Umbilical cord (tissue), 2 donors: ENCODE data around the gene SCGN. TPM values are rescaled to one million over a fixed set of nuclear protein-coding genes. Genes with fewer than 3 reads are reported as not detected.

Source experiments
- DNase-seq: peaks from one replicate; pipeline ENCODE4 v3.0.0-alpha.2; 2015; ENCODE audit warnings: low spot score
- total RNA-seq: library from RNA; depleted of rRNA; stranded (reverse); fragments of >200 nt; gene quantifications from one replicate; pipeline ENCODE4 v1.2.3, GENCODE V29; 2014; ENCODE audit warnings: low replicate concordance; ENCODE audit not compliant: insufficient read depth

Gene SCGN
- total RNA-seq: not detected

- DNase-seq: peak; percentile 77
Observed at GRCh38 chr6:25652007-25652515, at the start of gene SCGN. SCGN (plus strand) TSS chr6:25652215; CDS start chr6:25652404, 189 bp downstream.

DNA sequence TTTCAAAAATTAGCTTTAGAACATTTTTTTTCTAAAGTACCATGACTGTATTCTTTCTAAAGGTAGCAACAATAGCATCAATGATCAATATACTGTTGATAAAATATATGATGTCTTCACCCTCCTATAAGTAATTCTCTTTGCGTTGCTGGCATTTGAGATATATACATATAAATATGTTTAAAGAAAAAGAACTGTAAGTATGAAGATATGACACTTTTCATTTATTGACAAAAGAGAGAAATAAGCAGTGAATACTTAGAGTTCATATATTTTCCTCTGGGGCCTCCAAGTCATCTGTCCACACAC is 49.4 kb upstream of the SCGN start:
- DNase-seq: no peak

- DNase-seq: no peak
Observed at GRCh38 chr6:25603251-25603650, 48.8 kb upstream of the SCGN start.

DNA sequence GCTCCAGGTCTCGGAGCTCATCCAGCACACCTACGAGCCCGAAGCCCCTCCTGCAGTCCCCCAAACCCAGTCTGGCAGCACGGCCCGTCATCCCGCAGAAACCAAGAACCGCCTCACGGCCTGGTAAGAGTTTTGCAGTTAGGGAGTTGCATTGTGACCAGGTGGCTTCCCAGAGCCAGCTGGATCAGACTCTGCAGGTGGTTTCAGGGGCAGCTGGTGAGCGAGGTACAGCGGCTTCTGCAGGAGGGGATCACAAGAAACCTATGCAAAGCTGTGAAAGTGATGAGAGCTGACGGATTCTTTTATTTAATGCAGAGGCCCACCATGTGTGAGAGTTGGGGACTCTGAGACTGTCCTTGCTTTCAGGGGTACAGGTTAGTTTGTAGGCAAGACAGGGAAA is 45.9 kb upstream of the SCGN start:
- no peak for DNase-seq

GRCh38 chr6:25608558-25609174 is 43.3 kb upstream of the SCGN start:
- no peak for DNase-seq

DNA sequence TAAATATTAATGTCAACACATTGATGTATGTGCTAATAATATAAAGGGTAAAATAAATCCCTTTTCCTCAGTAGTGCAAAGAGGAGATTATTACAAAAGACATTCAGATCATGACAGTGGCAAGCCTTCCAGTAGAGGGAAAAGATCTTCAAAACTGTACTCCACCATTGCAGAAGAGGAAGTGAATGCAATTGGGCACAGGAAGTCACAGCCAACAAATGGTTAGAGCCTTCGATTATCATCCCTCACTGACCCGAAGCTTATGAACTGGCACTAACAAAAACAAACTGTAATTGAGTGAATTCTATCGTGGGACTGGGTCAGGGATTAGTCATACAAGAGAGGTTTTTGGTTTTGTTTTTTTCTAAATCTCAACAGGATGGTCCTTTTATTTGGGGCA is 39.3 kb upstream of the SCGN start:
- no peak for DNase-seq

- DNase-seq: no peak
Observed at GRCh38 chr6:25613415-25613814, 38.6 kb upstream of the SCGN start.

GRCh38 chr6:25614052-25614451 is 38.0 kb upstream of the SCGN start:
- no peak for DNase-seq

- no peak for DNase-seq
Observed at GRCh38 chr6:25615471-25615870, 36.5 kb upstream of the SCGN start.

DNA sequence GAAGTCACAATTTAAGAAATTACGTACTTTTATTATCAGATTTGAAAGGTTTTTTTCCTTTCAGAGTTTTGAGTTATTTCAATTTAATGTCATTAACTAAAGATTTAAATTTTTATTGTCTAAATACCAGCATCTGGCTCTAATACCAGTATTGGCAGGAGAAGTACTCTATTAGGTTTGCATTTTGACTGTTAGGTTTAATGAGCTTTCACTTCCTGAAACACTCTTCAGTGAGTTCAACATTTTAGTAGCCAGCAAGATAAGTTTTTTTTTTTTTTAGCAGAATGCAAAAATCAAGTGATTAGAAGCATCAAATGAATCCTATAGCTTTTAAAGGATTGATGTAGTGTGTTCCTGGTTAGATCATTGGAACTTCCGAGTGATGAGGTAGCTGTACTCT is 34.0 kb upstream of the SCGN start:
- DNase-seq: no peak

DNA sequence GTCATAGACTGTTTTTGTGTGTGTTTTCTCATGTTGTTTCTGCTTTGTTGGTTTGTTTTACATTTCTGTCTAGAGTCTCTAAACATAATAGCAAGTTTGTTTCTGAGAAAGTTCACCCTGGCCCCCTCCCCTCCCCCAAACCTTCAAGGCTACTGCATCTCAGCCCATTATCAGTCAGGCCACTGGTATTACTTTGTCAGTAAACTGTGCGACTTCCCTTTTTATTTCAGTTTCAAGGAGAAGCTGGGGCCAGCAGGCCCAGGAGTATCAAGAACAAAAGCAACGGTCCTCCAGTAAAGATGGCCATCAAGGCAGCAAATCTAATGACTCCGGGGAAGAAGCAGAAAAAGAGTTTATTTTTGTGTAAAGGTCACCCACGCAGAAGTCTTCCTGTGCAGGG is 32.8 kb upstream of the SCGN start:
- DNase-seq: no peak

DNA sequence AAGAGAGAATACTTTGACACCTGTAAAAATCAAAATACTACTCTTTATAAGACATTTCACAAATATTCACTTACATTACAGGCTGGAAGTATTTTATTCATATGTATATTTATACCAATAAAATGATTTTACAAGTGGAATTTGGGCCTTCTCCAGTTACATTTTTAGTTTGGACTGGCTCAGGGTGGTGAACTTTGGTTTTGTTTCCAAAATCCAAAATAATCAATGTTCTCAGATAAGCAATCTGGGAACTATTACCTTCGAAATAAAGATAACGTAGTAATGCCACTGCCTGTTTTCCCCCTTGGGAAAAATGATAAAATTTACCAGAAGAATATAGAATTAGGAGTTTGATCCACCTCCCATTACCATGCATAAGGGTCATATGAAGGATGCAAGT is 31.6 kb upstream of the SCGN start:
- no peak for DNase-seq

GRCh38 chr6:25623065-25623464 is 28.9 kb upstream of the SCGN start:
- no peak for DNase-seq

GRCh38 chr6:25623879-25624278 is 28.1 kb upstream of the SCGN start:
- DNase-seq: no peak

DNA sequence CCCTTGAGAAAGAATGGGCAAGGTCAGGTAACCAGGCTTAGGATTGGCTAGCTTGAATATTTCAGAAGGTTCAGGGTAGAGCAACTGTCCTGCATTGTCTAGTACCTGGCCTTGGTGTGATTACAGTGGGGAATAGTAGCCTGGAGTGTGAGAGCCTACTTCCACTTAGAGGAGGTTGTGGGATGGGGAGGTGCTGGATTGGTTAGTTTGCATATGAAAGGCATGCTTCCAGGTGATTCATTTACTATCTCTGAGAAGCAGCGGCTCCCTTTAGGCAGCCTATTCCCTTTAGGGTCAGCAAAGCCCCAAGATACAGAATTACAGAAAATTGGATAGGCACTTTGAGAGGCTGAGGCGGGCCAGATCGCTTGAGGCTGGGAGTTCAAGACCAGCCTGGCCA is 25.0 kb upstream of the SCGN start:
- DNase-seq: no peak

DNA sequence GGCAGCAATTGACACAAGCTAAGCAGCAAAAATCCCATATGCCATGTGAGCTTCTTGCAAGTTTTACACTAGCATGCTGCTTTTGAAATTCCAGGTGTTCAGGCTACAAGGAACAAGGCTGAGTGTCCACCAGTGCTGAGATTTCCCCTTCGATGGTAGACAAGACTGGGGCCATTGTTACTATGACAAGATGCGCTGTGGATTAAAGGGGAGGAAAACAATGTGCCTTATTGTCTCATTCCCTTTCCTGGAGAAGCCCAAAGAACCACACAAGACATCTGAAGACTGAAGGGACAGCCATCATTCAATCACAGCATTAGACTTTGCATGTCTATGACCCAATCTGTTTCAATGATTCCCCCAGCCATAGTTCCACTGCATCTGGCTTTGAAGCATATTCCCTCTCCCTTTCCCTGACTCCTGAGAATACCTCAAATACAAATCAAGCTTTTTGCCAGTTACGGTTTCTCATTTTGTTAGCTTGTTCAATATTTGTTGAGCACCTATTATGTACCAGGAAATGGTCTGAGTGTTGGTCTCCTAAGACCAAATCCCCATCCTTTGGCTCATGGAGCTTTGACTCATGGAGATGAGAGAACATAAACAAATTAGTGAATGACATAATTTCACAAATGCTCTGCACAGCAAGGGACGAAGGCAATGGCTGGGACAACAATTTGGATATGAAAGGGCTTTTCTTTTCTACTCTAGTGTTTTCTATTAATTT is 23.4 kb upstream of the SCGN start:
- no peak for DNase-seq

DNA sequence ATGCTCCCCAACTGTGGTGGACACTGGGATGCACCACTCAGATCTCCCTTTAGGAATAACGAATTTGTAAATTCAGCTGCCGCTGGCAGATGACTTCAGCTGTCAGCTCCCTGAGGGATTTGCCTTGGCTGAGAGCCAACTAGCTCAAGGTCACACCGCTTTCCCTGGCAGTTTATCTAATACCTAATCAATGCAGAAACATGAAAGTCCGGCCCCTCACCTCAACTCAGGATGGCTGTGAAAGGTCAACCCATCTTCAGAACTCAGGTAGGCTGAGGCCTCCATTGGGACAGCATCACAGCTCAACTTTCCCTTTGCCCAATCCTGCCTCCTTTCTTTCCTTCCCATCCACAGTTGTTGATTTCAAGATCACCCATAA is 22.8 kb upstream of the SCGN start:
- DNase-seq: no peak

DNA sequence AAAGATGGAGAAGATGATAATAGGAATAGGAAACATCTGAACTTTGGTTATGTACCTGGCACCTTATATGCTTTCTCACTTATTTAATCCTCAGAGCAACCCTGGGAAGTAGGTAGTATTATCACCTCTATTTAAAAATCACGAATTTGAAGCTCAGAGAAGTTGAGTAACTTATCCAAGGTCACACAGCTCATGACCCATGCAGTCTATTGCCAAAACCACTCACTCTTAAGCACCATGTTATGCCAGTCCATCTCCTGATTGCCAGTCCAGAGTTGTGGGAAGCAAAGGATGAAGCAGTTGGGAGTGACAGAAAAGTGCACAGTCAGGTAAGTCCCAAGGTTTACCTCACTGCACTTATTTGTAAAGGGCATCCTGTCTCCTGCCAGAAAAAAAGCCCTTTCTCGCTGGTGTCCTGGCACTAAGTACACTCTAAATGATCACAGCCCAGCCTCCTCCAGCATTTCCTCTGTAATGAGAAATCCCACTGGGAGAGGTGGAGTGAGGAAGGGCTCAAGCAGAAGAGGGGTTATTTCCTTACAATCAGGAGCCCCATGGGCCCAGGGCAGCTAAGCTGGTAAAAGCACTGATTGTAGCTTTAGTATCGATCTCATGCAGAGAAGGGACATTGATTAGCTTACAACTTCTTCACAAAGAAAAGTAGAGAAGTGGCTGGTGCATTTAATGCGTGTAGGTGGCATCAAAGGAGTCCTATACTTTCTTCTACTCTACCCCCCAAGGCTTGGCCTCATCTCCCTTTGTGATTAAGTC is 21.3 kb upstream of the SCGN start:
- no peak for DNase-seq

DNA sequence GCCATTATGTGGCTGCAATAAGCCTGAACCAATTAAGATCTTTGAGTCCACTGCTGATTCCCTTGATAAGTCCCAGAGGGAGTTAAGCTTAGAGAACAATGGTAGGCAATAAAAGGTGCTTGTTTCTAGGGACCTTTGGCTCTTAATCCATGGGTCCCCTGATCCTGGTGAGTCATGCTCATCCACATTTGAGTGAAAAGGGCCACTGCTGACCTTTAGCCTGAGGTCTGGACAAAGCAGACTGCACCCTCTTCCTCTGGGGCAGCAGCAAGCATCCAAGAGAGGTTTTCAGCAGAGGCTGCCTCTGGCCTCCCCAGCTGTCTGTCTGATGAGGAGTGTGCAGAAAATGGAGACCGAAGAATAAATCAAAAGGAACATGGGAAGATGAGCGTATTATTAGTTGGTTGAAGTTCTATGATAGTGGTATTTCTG is 16.1 kb upstream of the SCGN start:
- no peak for DNase-seq

DNA sequence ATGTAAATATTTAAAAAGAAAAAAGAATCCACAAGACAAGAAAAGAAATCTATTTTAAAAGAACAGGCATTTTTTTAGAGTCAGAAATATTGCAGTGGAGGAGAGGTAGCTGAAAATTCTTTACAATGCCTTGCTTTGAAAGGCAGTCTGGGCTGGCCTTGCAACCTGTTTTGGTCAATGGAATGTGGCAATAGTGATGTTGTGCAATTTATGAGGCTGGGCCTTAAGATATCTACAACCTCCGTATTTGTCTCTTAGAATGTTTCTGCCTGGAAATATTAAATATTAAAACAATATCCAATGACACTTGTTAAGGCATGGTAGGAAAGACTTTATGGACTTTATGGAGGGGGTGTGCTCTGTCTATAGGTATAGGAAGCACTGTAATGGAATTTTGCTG is 14.8 kb upstream of the SCGN start:
- no peak for DNase-seq

- DNase-seq: no peak
Observed at GRCh38 chr6:25637960-25638434, 14.0 kb upstream of the SCGN start.

DNA sequence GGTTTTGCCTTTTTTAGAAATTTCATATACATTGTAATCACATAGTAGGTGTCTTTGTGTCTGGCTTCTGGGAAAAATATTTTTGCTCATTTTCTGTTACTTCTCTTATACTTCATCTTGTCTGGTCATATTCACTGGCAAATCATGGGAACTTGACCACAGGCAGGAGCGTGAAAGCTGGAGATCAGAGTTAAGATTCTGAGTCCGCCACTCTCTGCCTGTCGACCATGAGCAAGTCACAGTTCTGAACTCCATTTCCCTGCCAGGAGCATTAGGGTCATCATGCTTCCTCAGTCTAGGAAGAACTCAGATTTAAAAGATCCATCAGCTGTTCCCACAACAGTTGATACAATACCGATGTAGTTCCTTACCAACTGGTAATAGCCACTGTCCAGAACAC is 12.4 kb upstream of the SCGN start:
- DNase-seq: no peak

- no peak for DNase-seq
Observed at GRCh38 chr6:25640446-25640845, 11.6 kb upstream of the SCGN start.
